ENCODE results near the gene SHC4.

DNA sequence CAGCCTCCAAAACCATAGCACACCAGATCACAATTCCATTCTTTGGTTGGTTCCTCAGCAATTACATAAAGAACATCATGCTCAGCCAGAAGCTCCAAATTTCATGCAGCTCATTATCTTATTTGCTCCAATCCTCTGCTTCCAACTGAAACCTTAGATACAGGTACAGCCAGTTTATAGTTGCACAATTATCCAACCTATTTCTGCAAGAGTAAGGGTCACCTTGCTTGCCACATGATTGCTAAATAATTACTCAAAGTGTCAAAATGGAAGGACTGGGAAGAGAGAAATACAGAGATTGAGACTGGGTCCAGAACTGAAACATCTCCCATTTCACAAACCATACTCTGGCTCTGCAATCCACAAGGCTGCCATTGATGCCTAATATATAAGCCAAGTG lies 23.4 kb upstream of the SHC4 start:
- TF ChIP-seq CTCF (optimal IDR thresholded peaks at IDR 0.05 in 1 of 3, IDR thresholded peaks at IDR 0.05 in 1 of 3, conservative IDR thresholded peaks at IDR 0.05 in 1 of 3; ENCODE audit: extremely low read depth in 1 of 3, insufficient read depth in 2 of 3, low read length in 3 of 3) (no peak), EZH2 (IDR thresholded peaks at IDR 0.05; ENCODE audit: low read length) (no peak)
